Measurements from ENCODE around the gene KAT8. TPM values are rescaled to one million over a fixed set of nuclear protein-coding genes. Genes with fewer than 3 reads are reported as not detected.
A peak's percentile ranks its signal among the peaks of the same experiment; 100 is the strongest.

Gene KAT8
- total and polyA plus RNA-seq, 2 of the 13 experiments (the other 11 are each of a cell fraction or from before 2014, with no cell fraction given), result 79.0 to 84.2 TPM

GRCh38 chr16:31179747-31180459, 62.4 kb downstream of the KAT8 start, which contains the start of gene FUS (continued):
- peak; percentile 91 for TF ChIP-seq GMEB1 (CRISPR knock-in tag; IDR thresholded peaks at IDR 0.05; ENCODE audit: borderline replicate concordance)
- TF ChIP-seq ZBTB37 (CRISPR knock-in tag; IDR thresholded peaks at IDR 0.05), result peak; percentile 42; the same call in 1 of the 2 replicates
- peak; percentile 89; the same call in 1 of the 2 replicates for TF ChIP-seq ZNF225 (CRISPR knock-in tag; IDR thresholded peaks at IDR 0.05)
- TF ChIP-seq CENPBD1 (CRISPR knock-in tag; IDR thresholded peaks at IDR 0.05; ENCODE audit: borderline replicate concordance, low read depth), result peak; percentile 67; the same call in 1 of the 2 replicates
- TF ChIP-seq ZBTB38 (CRISPR knock-in tag; IDR thresholded peaks at IDR 0.05), result no peak; the same call in none of the 2 replicates
- peak; percentile 68; the same call in 1 of the 2 replicates for TF ChIP-seq PAWR (CRISPR knock-in tag; IDR thresholded peaks at IDR 0.05; ENCODE audit: borderline replicate concordance)
- peak; percentile 78 for TF ChIP-seq MXD4 (CRISPR knock-in tag; IDR thresholded peaks at IDR 0.05)
- no peak for TF ChIP-seq ZNF567 (CRISPR knock-in tag; IDR thresholded peaks at IDR 0.05; ENCODE audit: borderline replicate concordance)
- TF ChIP-seq ZNF33B (CRISPR knock-in tag; IDR thresholded peaks at IDR 0.05), result peak; percentile 82
- TF ChIP-seq TP53 (CRISPR knock-in tag; conservative IDR thresholded peaks at IDR 0.05), result no peak; the same call in 1 of the 2 replicates
- peak; percentile 8; the same call in 1 of the 2 replicates for TF ChIP-seq HNF4A (CRISPR knock-in tag; IDR thresholded peaks at IDR 0.05)
- peak; percentile 77 for TF ChIP-seq GMEB2 (CRISPR knock-in tag; IDR thresholded peaks at IDR 0.05; ENCODE audit: low read depth)
- TF ChIP-seq ZNF362 (CRISPR knock-in tag; IDR thresholded peaks at IDR 0.05; ENCODE audit: borderline replicate concordance), result peak; percentile 44; the same call in 1 of the 2 replicates
- peak; percentile 4 for TF ChIP-seq CTCF (CRISPR knock-in tag; IDR thresholded peaks at IDR 0.05)
- TF ChIP-seq GATAD1 (CRISPR knock-in tag; IDR thresholded peaks at IDR 0.05), result peak; percentile 35
- peak; percentile 97 for TF ChIP-seq ZNF704 (CRISPR knock-in tag; IDR thresholded peaks at IDR 0.05; ENCODE audit: borderline replicate concordance)
- TF ChIP-seq ZFX (CRISPR knock-in tag; IDR thresholded peaks at IDR 0.05; ENCODE audit: low read depth), result peak; percentile 97
- TF ChIP-seq ZNF672 (CRISPR knock-in tag; IDR thresholded peaks at IDR 0.05), result peak; percentile 85; the same call in 1 of the 2 replicates
- peak; percentile 61 for TF ChIP-seq MED1 (CRISPR knock-in tag; IDR thresholded peaks at IDR 0.05)

All from HepG2 (cell line).